GM20000 (cell line): Measurements from ENCODE around the gene CCDC169.
"Not testable (repeated sequence)": the region's sequence is repeated elsewhere in the genome, so short reads cannot be mapped to it uniquely, and the experiment has no call there.

Experiments
- DNase-seq: peaks from one replicate; pipeline ENCODE4 v3.0.0; 2012; ENCODE audit warnings: low spot score
- TF ChIP-seq, protein P1 (sequence below): IDR thresholded peaks from 2 replicates; pipeline ENCODE4 v1.5.1; 2012; ENCODE audit warnings: mild to moderate bottlenecking, control low read depth; ENCODE audit errors: extremely low read depth, missing control alignments

Gene CCDC169

DNA sequence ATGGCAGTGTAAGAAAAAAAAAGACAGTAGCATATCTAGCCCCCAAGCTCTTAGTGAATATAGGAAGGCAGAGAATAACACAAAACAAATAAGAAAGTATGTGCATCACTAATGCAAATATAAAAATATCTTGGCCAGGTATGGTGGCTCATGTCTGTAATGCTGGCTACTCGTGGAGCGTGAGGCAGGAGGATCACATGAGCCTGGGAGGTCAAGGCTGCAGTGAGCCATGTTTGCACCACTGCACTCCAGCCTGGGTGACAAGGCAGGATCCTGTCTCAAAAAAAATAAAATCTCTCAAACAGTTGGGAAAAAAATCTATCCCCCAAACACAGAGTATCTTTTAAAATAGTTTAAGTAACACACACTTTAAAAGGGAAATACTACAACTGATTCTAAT lies 31.2 kb upstream of the CCDC169 start:
- TF ChIP-seq, protein P1, sequence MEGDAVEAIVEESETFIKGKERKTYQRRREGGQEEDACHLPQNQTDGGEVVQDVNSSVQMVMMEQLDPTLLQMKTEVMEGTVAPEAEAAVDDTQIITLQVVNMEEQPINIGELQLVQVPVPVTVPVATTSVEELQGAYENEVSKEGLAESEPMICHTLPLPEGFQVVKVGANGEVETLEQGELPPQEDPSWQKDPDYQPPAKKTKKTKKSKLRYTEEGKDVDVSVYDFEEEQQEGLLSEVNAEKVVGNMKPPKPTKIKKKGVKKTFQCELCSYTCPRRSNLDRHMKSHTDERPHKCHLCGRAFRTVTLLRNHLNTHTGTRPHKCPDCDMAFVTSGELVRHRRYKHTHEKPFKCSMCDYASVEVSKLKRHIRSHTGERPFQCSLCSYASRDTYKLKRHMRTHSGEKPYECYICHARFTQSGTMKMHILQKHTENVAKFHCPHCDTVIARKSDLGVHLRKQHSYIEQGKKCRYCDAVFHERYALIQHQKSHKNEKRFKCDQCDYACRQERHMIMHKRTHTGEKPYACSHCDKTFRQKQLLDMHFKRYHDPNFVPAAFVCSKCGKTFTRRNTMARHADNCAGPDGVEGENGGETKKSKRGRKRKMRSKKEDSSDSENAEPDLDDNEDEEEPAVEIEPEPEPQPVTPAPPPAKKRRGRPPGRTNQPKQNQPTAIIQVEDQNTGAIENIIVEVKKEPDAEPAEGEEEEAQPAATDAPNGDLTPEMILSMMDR = no peak

DNA sequence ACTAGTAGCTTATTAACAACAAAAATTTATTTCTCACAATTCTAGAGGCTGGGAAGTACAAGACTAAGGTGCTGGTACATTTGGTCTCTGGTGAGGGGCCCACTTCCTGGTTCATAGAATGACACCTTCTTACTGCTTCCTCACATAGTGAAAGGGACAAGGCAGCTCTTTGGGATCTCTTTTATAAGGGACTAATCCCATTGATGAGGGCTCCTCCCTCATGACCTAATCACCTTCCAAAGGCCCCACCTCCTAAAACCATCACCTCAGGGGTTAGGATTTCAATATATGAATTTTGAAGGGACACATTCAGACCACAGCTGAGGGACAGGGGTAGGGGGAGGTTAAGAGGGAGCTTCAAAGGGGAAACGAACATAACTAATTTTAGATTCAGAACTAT lies 28.3 kb upstream of the CCDC169 start:
- TF ChIP-seq, protein P1 = no peak
- no peak for DNase-seq

More for the DNA sequence above, 31.2 kb upstream of the CCDC169 start:
- DNase-seq = no peak

DNA sequence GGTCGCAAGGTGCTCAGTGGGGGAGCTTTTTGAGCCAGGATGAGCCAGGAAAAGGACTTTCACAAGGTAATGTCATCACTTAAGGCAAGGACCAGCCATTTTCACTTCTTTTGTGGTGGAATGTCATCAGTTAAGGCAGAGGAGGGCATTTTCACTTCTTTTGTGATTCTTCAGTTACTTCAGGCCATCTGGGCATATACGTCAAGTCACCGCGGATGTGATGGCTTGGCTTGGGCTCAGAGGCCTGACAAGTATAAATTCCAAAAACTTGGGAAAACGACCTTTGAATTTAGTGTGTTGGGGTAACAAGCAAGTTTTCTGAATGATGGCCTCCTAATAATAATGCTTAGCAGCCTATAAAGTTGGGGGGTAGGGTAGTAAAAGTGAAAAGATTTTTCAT lies 27.3 kb upstream of the CCDC169 start:
- not testable (repeated sequence) for DNase-seq

DNA sequence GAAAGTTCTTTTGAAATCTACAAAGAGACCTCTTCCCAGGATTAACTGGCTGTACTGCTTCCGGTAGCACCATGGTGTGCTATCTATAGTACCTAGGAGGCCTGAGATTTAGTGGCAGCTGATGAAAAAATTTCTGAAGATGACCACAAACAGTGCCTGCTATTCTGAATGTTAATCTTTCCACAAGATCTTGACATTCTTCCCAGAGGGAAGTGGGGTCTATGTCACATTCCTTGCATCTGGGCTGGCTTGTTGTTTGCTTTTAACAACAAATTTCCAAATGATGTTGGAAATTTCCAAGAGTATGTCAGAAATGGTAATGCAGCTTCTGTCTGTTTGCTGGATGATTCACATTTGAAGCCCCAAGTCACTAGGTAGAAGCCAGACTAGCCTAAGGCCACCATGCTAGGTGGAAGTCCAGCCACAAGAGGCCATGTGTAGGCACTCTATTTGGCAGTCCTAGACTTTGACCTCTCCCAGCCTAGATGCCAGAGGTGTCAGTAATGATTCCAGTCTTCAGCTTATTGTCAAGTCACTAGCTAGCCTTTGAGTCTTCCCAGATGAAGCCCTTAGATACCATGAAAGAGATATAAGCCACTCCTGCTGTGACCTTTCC lies 26.4 kb upstream of the CCDC169 start:
- DNase-seq = no peak
- TF ChIP-seq, protein P1 = no peak

DNA sequence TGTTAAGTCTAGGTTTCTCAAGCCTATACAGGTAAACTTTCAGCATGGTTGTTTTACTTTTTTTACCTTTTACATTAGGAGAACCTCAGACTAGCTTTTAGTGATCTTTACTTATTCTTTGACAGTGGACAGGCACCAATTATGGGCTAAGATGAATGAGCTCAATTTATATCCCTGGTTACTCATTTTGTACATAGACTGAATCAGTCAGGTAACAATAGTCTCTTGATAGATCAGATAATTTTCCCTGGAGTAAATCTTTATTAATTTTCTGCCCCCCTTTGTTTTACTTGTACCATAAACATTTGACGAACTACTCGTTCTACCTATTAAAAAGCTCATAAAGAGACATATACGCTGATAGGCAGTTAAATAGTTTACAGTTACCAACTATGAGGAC lies 25.8 kb upstream of the CCDC169 start:
- no peak for DNase-seq
- TF ChIP-seq, protein P1 = no peak

DNA sequence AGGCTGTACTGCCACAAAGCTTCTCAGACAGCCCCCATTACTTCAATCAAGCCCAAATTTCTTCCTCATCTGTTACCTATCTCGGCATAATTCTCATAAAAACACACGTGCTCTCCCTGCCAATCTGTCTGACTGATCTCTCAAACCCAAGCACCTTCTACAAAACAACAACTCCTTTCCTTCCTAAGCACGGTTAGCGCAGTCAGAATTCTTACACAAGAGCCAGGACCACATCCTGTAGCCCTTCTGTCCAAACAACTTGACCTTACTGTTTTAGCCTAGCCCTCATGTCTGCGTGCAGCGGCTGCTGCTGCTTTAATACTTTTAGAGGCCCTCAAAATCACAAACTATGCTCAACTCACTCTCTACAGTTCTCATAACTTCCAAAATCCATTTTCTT lies 22.2 kb upstream of the CCDC169 start:
- not testable (repeated sequence) for DNase-seq

DNA sequence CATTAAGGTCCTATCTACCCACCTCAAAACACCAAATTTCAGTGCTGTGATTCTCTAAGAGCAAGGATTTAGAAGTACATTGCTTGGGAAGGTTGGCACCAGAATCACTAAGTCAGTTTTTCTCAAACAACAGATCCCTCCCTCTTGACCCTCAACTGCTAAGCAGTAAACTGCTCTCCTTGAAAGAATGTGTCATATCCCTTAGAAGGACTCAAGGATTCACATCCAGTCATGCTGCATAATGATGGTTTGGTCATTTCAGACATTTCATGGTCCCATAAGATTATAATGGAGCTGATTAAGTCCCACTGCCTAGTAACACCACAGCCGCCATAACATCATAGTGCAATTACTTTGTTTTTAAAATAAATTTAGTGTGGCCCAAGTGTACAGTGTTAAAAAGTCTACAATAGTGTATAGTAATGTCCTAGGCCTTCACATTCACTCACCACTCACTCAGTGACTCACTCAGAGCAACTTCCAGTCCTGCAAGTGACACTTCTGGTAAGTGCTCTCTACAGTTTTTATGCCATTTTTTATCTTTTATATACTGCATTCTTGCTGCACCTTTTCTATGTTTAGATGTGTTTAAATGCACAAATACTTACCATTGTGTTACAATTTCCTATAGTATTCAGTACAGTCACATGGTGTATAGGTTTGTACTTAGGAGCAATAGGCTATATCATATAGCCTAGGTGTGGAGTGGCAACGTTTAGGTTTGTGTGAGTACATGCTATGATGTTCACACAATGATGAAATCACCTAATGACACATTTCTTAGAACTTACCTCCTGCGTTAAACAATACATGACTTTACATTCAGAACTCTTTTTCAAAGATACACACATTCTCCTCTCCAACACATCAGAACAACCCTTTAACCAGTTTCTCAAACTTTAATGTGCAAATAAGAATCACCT lies 15.7 kb upstream of the CCDC169 start:
- TF ChIP-seq, protein P1 = no peak
- DNase-seq = no peak

DNA sequence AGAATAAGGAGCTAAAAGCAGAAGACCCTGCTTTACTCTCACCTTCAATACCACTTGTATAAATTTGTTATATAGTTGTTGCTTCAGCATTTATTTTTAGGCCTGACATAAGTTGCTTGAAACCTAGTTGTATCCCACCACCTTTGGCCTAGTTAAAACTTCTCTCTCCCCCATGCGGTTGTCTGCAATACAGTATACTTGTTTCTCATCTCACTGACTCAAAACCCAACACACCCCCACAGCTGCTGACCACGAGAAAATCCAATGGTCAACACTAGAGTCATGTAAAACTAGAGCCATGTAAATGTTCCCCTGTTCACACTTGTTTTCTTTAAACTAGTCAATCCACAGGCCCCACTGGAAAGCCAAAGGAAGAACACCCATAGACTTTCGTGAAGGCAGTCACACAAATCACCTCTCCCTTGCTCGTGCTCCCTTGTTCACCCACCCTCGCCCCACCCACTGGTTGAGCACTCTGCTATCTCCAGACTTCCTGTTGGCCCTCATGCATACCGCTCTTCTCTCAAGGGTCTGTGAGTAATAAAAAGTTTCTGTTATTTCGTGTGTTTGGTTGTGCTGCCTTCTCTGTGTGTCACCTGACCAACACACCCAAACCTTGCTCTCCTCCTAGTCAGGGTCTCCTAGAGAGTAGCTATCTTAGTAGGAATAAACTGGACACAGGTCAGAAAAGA lies 12.9 kb upstream of the CCDC169 start:
- peak; percentile 9 for DNase-seq
- TF ChIP-seq, protein P1 = no peak
